PC-9 (cell line): ENCODE data around the gene SCN2B. TPM values are rescaled to one million over a fixed set of nuclear protein-coding genes. Genes with fewer than 3 reads are reported as not detected.

Experiments
- BruUV-seq: library from RNA; stranded (reverse); fragments of 400-500 nt; replicated peaks from 2 replicates; lab custom pipeline; 2021; lab: Mats Ljungman, UMichigan
- CTCF ChIA-PET: fragments of 300-600 bp; sonication (Branson Sonifier 250); formaldehyde crosslinking; loops from one replicate; lab custom pipeline; 2022; ENCODE audit warnings: antibody characterized with exemption; lab: Charles Lee
- POLR2A ChIA-PET: fragments of 300-600 bp; sonication (Branson Sonifier 250); formaldehyde crosslinking; loops from one replicate; lab custom pipeline; 2022; ENCODE audit warnings: antibody characterized with exemption; ENCODE audit not compliant: unreplicated experiment; lab: Charles Lee
- DNase-seq, 2 experiments: peaks; one replicate each; pipeline versions ENCODE4 v3.0.0 to v3.0.0-alpha.2; 2015 to 2022; ENCODE audit warnings: mixed read lengths in 1 of 2
- H2AFZ ChIP-seq: fragments of 200-600 bp; sonication (generic); 2 replicates; pipeline ENCODE4 v1.8.1; 2017; ENCODE audit warnings: antibody characterized with exemption
- H3F3A ChIP-seq: fragments of 200-600 bp; sonication (generic); 2 replicates; pipeline ENCODE4 v1.8.1; 2017; ENCODE audit warnings: antibody characterized with exemption, mild to moderate bottlenecking, low read depth; ENCODE audit not compliant: insufficient read depth
- H3K27ac ChIP-seq: fragments of 200-600 bp; sonication (generic); 2 replicates; pipeline ENCODE4 v1.6.1; 2016; ENCODE audit warnings: mixed run types
- H3K27me3 ChIP-seq: fragments of 200-600 bp; sonication (generic); 2 replicates; pipeline ENCODE4 v1.6.1; 2016; ENCODE audit warnings: low read depth, mixed run types; ENCODE audit not compliant: insufficient read depth
- H3K36me3 ChIP-seq: fragments of 200-600 bp; sonication (generic); 2 replicates; pipeline ENCODE4 v1.6.1; 2016; ENCODE audit warnings: low read depth, mixed run types
- H3K4me1 ChIP-seq: fragments of 200-600 bp; sonication (generic); replicated peaks from 2 replicates; pipeline ENCODE4 v1.6.1; 2016; ENCODE audit warnings: mixed run types; ENCODE audit not compliant: insufficient read depth
- H3K4me2 ChIP-seq: fragments of 200-600 bp; sonication (generic); 2 replicates; pipeline ENCODE4 v1.6.1; 2017; ENCODE audit warnings: mixed run types
- H3K4me3 ChIP-seq: fragments of 200-600 bp; sonication (generic); 2 replicates; pipeline ENCODE4 v1.6.1; 2016; ENCODE audit warnings: mixed run types
- H3K79me2 ChIP-seq: fragments of 200-600 bp; sonication (generic); 2 replicates; pipeline ENCODE4 v1.6.1; 2017; ENCODE audit warnings: low read depth, mixed run types
- H3K9me2 ChIP-seq: fragments of 200-600 bp; sonication (generic); 2 replicates; pipeline ENCODE4 v1.8.1; 2017; ENCODE audit warnings: mild to moderate bottlenecking; ENCODE audit not compliant: insufficient read depth
- H3K9me3 ChIP-seq: fragments of 200-600 bp; sonication (generic); 2 replicates; pipeline ENCODE4 v1.8.1; 2016; ENCODE audit warnings: low read depth; ENCODE audit not compliant: insufficient read depth
- H4K20me1 ChIP-seq: fragments of 200-600 bp; sonication (generic); 2 replicates; pipeline ENCODE4 v1.8.1; 2017; ENCODE audit not compliant: insufficient read depth
- CTCF ChIP-seq: fragments of 200-600 bp; sonication (generic); conservative IDR thresholded peaks from 2 replicates; pipeline ENCODE4 v1.6.1; 2017; ENCODE audit warnings: mixed run types, antibody characterized with exemption, mild to moderate bottlenecking, moderate library complexity
- EZH2 ChIP-seq: fragments of 200-600 bp; sonication (generic); IDR thresholded peaks from 2 replicates; pipeline ENCODE4 v1.8.0; 2017; ENCODE audit warnings: antibody characterized with exemption, low read depth
- intact Hi-C: fragments of 100-400 bp; cut with micrococcal nuclease; formaldehyde crosslinking; loops from one replicate; pipeline ENCODE4 v1.10.0; 2022; ENCODE audit not compliant: unreplicated experiment
- total RNA-seq: library from RNA; stranded (reverse); gene quantifications from 2 replicates; pipeline ENCODE4 v1.2.3, GENCODE V29; 2021

The SCN2B gene
- total RNA-seq, 1 experiment from 2014 or later = not detected

GRCh38 chr11:118163494-118163893 is 12.9 kb downstream of the SCN2B start:
- CTCF ChIA-PET = no interaction called here
- TF ChIP-seq EZH2 (no peak), CTCF (no peak)
- H3K4me3 ChIP-seq = no peak overlapping the region

GRCh38 chr11:118162846-118163245 is 13.6 kb downstream of the SCN2B start:
- H3K4me2 ChIP-seq = no peak overlapping the region
- no peak overlapping the region for H2AFZ ChIP-seq
- TF ChIP-seq EZH2 (no peak), CTCF (no peak)
- no peaks in the 10 kb centered on the region for H3K4me1 ChIP-seq
- ChIA-PET POLR2A (no interaction called here), CTCF (no interaction called here)
- no peak overlapping the region for H3K4me3 ChIP-seq
- no peaks in the 10 kb centered on the region for H3F3A ChIP-seq
- no peak for DNase-seq
- H3K27me3 ChIP-seq = peaks cover 78% of the 10 kb centered on the region
- H3K27ac ChIP-seq = no peak overlapping the region
- BruUV-seq = no TSS peak
- no peaks in the 10 kb centered on the region for H3K9me2 ChIP-seq
- intact Hi-C loops = no loop called here
- no peaks in the 10 kb centered on the region for H3K9me3 ChIP-seq
- no peaks in the 10 kb centered on the region for H4K20me1 ChIP-seq
- no peaks in the 10 kb centered on the region for H3K36me3 ChIP-seq
- no peaks in the 10 kb centered on the region for H3K79me2 ChIP-seq

More at GRCh38 chr11:118163494-118163893, 12.9 kb downstream of the SCN2B start:
- intact Hi-C loops = no loop called here
- Histone ChIP-seq H4K20me1 (no peaks in the 10 kb centered on the region), H3K79me2 (no peaks in the 10 kb centered on the region), H3K4me1 (no peaks in the 10 kb centered on the region), H3K36me3 (no peaks in the 10 kb centered on the region), H3K4me2 (no peak overlapping the region), H3K27me3 (peaks cover 78% of the 10 kb centered on the region), H3K9me2 (no peaks in the 10 kb centered on the region), H2AFZ (no peak overlapping the region), H3K27ac (no peak overlapping the region), H3F3A (no peaks in the 10 kb centered on the region), H3K9me3 (no peaks in the 10 kb centered on the region)
- BruUV-seq = no TSS peak
- no peak for DNase-seq
- POLR2A ChIA-PET = no interaction called here

GRCh38 chr11:118161786-118162185 is 14.7 kb downstream of the SCN2B start:
- no peak for TF ChIP-seq EZH2
- TF ChIP-seq CTCF = no peak
- Histone ChIP-seq H3K79me2 (no peaks in the 10 kb centered on the region), H3K4me3 (no peak overlapping the region), H2AFZ (no peak overlapping the region), H3K9me3 (no peaks in the 10 kb centered on the region), H3K4me2 (no peak overlapping the region), H3K27ac (no peak overlapping the region), H3K36me3 (no peaks in the 10 kb centered on the region), H3K27me3 (peaks cover 79% of the 10 kb centered on the region), H3F3A (no peaks in the 10 kb centered on the region), H3K4me1 (no peaks in the 10 kb centered on the region), H3K9me2 (no peaks in the 10 kb centered on the region), H4K20me1 (no peaks in the 10 kb centered on the region)
- POLR2A ChIA-PET = no interaction called here
- no peak for DNase-seq
- intact Hi-C loops = no loop called here
- BruUV-seq = no TSS peak
- CTCF ChIA-PET = no interaction called here
